SK-N-SH (cell line): ENCODE results near the gene SRMS.

ENCODE experiments used
- CHD2 ChIP-seq: fragments of 150-350 bp; IDR thresholded peaks from 2 replicates; pipeline ENCODE4 v1.6.1; 2018; ENCODE audit warnings: low read length; ENCODE audit not compliant: partially characterized antibody
- CTCF ChIP-seq: fragments of 200-600 bp; sonication (generic); IDR thresholded peaks from 2 replicates; pipeline ENCODE4 v1.6.1; 2017; ENCODE audit warnings: antibody characterized with exemption, mild to moderate bottlenecking, moderate library complexity
- ELF1 ChIP-seq: IDR thresholded peaks from 2 replicates; pipeline ENCODE4 v1.4.0; 2012
- FOXM1 ChIP-seq: IDR thresholded peaks from 2 replicates; pipeline ENCODE4 v1.4.0; 2012; ENCODE audit warnings: low read depth, mild to moderate bottlenecking
- JUND ChIP-seq: IDR thresholded peaks from 2 replicates; pipeline ENCODE4 v1.4.0; 2012
- TAF1 ChIP-seq: IDR thresholded peaks from 2 replicates; pipeline ENCODE4 v1.6.1; 2012; ENCODE audit warnings: low read depth, mild to moderate bottlenecking, low read length, moderate library complexity, borderline replicate concordance
- USF2 ChIP-seq: fragments of 150-350 bp; IDR thresholded peaks from 2 replicates; pipeline ENCODE4 v1.6.1; 2017; ENCODE audit warnings: antibody characterized with exemption, low read length, low read depth, borderline replicate concordance
- YY1 ChIP-seq: IDR thresholded peaks from 2 replicates; pipeline ENCODE4 v1.4.0; 2012; ENCODE audit warnings: low read depth, mild to moderate bottlenecking
- TF ChIP-seq, protein P1 (sequence below): IDR thresholded peaks from 2 replicates; pipeline ENCODE4 v1.4.0; 2012; ENCODE audit warnings: low read depth, borderline replicate concordance

DNA sequence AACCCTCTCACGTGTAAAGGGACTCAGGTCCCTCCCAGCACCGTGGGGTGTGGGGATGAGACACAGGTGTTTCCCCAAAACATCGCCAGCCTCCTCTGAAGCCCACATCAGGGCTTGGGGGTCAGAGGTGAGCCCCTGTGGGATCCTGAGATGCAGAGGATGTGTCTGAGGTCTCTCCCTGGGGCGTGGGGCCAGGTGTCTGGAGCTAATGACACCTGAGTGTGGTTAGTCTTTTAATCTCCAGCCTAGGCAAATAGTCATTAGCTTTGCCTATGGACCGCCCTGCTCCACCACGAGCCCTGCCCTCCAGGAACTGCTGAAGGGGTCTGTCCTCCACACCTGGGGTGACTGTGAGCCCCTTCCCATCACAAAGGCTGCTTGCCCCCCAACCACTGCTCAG, 1.7 kb downstream of the SRMS start:
- TF ChIP-seq CTCF, result no peak
- TF ChIP-seq FOXM1, result no peak
- no peak for TF ChIP-seq YY1
- TF ChIP-seq USF2, result no peak
- no peak for TF ChIP-seq ELF1
- TF ChIP-seq CHD2, result no peak
- TF ChIP-seq, protein P1, sequence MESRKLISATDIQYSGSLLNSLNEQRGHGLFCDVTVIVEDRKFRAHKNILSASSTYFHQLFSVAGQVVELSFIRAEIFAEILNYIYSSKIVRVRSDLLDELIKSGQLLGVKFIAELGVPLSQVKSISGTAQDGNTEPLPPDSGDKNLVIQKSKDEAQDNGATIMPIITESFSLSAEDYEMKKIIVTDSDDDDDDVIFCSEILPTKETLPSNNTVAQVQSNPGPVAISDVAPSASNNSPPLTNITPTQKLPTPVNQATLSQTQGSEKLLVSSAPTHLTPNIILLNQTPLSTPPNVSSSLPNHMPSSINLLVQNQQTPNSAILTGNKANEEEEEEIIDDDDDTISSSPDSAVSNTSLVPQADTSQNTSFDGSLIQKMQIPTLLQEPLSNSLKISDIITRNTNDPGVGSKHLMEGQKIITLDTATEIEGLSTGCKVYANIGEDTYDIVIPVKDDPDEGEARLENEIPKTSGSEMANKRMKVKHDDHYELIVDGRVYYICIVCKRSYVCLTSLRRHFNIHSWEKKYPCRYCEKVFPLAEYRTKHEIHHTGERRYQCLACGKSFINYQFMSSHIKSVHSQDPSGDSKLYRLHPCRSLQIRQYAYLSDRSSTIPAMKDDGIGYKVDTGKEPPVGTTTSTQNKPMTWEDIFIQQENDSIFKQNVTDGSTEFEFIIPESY, result no peak
- TF ChIP-seq JUND, result no peak
- no peak for TF ChIP-seq TAF1
